Fibroblast of upper back skin (primary cell): Measurements from ENCODE around the gene ADH1C.
"Not testable (repeated sequence)": the region's sequence is repeated elsewhere in the genome, so short reads cannot be mapped to it uniquely, and the experiment has no call there.

ENCODE experiments used
- DNase-seq: peaks from one replicate; pipeline ENCODE4 v3.0.0-alpha.2; 2013

ADH1C gene

GRCh38 chr4:99356992-99357391, 4.4 kb upstream of the ADH1C start:
- no peak for DNase-seq

GRCh38 chr4:99356149-99356548, 3.6 kb upstream of the ADH1C start:
- DNase-seq, result not testable (repeated sequence)

GRCh38 chr4:99351487-99351886, 1.1 kb downstream of the ADH1C start:
- DNase-seq, result no peak

- no peak for DNase-seq
Measured at GRCh38 chr4:99349338-99349737, 3.2 kb downstream of the ADH1C start.

GRCh38 chr4:99342624-99343023, 9.9 kb downstream of the ADH1C start:
- DNase-seq, result not testable (repeated sequence)

GRCh38 chr4:99341426-99341825, 11.1 kb downstream of the ADH1C start:
- no peak for DNase-seq

GRCh38 chr4:99339172-99339571, 13.4 kb downstream of the ADH1C start:
- no peak for DNase-seq

GRCh38 chr4:99336553-99336952, 16.0 kb downstream of the ADH1C start:
- no peak for DNase-seq

- no peak for DNase-seq
Measured at GRCh38 chr4:99334880-99335279, 17.7 kb downstream of the ADH1C start.

GRCh38 chr4:99330648-99331047, 21.9 kb downstream of the ADH1C start:
- DNase-seq, result no peak

- DNase-seq, result no peak
Measured at GRCh38 chr4:99329876-99330275, 22.7 kb downstream of the ADH1C start.

- DNase-seq, result peak; percentile 57
Measured at GRCh38 chr4:99324979-99325378, 27.6 kb downstream of the ADH1C start.

GRCh38 chr4:99324361-99324760, 28.2 kb downstream of the ADH1C start:
- no peak for DNase-seq

- DNase-seq, result peak; percentile 20
Measured at GRCh38 chr4:99323756-99324155, 28.8 kb downstream of the ADH1C start.

GRCh38 chr4:99321241-99322191, 31.0 kb downstream of the ADH1C start, which contains the start of gene ADH1B:
Gene ADH1B, minus strand, starts transcription at chr4:99321401. Its CDS starts 70 bp downstream, at chr4:99321331.
- DNase-seq, result no peak

GRCh38 chr4:99317811-99318210, 34.7 kb downstream of the ADH1C start:
- not testable (repeated sequence) for DNase-seq

- DNase-seq, result no peak
Measured at GRCh38 chr4:99317354-99317753, 35.2 kb downstream of the ADH1C start.

GRCh38 chr4:99315839-99316238, 36.7 kb downstream of the ADH1C start:
- DNase-seq, result no peak

GRCh38 chr4:99314211-99314610, 38.3 kb downstream of the ADH1C start:
- DNase-seq, result no peak

- no peak for DNase-seq
Measured at GRCh38 chr4:99310389-99310788, 42.2 kb downstream of the ADH1C start.

- no peak for DNase-seq
Measured at GRCh38 chr4:99305638-99306400, 46.7 kb downstream of the ADH1C start.

GRCh38 chr4:99301376-99302164, 51.0 kb downstream of the ADH1C start:
- DNase-seq, result peak; percentile 33

GRCh38 chr4:99300934-99301333, 51.6 kb downstream of the ADH1C start:
- peak; percentile 94 for DNase-seq
